AG08396 (cell line): ENCODE results near the gene RHOU.

Source experiments
- DNase-seq: peaks from one replicate; pipeline ENCODE4 v3.0.0; 2012; ENCODE audit warnings: low spot score, mixed read lengths

Gene RHOU

DNA sequence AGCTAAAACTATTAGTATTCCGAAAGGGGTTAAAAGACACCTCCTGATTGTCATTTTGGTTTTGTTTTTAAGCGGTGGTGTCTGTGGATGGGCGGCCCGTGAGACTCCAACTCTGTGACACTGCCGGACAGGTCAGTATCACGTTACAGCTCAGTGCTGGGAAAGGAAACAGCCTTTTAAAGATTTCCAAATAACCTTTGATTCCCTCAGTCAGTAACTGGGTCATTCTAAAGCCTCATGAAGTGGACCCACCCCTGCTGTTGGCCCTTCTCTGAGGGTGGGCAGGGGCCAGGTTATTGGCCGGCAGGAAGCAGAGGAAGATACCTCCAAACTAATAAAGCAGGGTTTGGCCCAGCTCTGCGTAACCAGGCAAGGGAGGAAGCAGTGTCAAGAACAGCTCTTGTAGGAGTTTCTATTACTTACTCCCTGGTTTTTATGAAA, 2.3 kb downstream of the RHOU start:
- no peak for DNase-seq

DNA sequence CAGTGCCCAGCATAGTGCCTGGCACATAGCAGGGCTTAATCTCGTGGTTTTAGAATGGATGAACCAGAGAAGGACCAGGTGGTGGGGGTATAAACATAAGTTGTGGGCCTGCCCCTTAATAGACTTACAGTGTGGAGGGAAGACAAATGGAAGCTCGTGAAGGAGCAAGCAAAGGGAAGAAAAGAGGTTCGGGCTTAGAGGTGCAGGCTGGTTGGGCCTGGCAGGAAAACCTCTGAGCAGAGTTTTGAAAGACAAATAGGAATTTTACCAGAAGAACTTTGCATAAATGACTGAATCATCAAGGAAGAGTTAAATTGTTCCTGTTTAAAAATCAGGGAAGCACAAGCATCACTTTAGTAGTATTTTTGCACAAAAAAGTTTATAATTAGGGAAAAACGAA, 4.5 kb downstream of the RHOU start:
- no peak for DNase-seq

- no peak for DNase-seq
These were observed 5.5 kb downstream of the RHOU start for GRCh38 chr1:228740543-228741317.

- no peak for DNase-seq
These were observed 7.1 kb downstream of the RHOU start for GRCh38 chr1:228742281-228742860.

GRCh38 chr1:228743405-228743804, 8.1 kb downstream of the RHOU start:
- no peak for DNase-seq

- DNase-seq, result no peak
These were observed 9.1 kb downstream of the RHOU start for GRCh38 chr1:228744356-228744755.

DNA sequence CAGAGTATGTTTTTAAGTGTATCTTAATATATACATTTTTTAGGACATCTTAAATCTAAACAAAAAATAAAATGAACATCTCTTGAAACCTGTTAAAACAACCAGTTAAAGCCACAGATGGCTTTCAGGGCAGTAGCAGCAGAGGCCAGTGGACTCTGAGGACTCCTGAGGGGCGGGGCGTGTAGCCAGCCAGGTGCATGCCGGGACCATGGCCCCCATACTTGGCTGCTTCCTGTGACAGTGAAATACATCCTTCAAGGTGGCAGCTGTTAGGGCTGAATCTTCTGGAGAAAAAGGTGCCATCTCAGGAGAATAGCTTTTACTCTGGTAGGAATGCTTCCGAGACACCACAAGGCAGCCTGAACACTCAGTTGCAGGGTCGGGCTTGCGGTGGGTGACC, 9.6 kb downstream of the RHOU start:
- no peak for DNase-seq

GRCh38 chr1:228745497-228745896, 10.2 kb downstream of the RHOU start:
- DNase-seq, result no peak

GRCh38 chr1:228747301-228747935, 12.1 kb downstream of the RHOU start:
- no peak for DNase-seq

GRCh38 chr1:228748029-228748428, 12.8 kb downstream of the RHOU start:
- DNase-seq, result no peak

DNA sequence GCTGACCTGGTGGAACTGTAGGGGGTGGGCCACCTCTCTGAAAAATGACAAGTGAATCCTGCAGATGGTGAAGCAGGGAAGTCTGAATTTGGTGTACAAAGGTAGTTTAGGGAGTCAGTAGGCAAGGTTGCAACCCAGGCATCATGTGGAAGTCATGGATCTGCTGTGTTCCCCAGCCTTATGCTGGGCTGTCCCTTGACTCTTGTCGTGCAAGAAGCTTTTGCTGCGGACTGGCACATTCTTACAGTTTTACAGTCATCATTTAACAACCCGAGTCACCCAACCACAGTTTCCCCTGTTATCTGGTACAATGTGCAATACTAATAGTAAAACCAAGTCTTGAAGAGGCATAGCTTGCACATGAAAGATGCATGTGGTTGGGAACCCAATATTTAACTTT, 13.2 kb downstream of the RHOU start:
- no peak for DNase-seq

GRCh38 chr1:228749765-228750164, 14.5 kb downstream of the RHOU start:
- no peak for DNase-seq

DNA sequence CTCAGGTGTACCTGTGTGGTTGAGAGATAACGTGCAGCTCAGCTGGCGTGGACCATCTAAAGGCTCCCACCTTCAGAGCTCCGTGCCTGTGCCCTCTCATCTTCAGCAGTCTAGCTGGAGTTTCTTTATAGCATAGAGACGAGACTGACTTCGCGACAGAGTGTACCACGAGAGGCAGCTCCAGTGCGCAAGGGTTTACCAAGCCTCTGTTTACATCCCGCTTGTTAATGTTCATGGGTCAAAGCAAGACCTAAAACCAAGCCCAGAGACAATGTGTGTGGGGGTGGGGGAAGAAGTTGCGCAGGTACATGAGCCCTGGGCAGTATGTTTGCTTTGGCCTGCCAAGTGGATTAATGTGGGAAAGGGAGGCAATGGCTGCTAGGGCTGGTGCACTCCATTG, 15.6 kb downstream of the RHOU start:
- DNase-seq, result no peak

DNA sequence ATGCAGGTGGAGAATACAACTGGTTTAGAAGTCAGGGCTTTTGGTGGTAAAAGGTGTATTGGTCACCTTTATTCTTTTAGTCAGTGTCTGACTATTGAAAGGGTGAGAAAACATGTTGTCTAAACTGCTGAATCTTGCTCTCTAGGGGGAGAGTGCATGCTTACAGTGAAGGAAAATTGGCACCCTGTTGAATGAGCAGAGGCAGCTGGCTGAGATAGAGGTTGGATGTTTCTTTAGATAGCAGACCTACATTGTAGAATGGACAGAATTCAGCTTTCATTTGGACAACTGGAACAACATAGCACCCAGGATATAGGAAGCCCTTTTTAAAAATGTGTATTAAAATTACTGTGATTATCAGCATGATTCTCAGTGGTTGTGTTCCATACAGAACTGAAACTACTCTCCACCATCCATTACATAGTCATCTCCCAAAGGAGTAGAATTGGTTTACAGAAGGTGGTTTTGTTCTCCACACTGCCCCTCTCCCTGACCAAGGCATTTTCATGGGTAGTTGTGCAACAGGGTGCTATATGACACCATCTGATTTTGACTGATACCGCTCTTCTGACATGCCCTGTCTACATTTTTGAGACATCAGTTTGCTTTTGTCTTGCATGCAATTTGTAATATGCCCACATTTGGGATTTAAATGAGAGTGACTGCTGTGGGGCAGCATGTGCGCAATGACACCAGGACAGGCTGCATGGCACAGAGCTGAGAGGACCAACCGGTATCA, 16.2 kb downstream of the RHOU start:
- DNase-seq, result no peak

DNA sequence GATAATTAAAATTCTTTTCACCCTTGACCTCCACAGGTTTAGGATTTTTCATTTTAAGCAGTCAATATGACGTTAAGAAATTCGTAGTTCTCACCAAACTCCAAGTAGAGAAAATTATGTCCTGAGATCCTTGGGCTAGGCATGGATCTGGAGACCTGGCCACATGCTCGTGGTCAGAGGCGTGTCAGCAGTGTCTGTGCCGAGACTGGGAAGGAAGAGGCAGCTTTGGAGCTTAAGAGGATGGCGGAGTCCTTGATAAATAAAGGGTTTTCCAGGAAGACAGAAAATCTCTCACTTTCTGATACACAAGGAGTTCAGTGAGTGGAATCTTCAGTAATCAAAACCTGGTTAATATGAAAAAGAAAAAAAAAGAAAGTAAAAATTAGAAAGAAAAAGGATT, 17.0 kb downstream of the RHOU start:
- DNase-seq, result no peak

GRCh38 chr1:228752675-228753265, 17.5 kb downstream of the RHOU start:
- DNase-seq, result no peak

GRCh38 chr1:228753287-228753686, 18.0 kb downstream of the RHOU start:
- no peak for DNase-seq

GRCh38 chr1:228753786-228754360, 18.6 kb downstream of the RHOU start:
- no peak for DNase-seq

- no peak for DNase-seq
These were observed 19.5 kb downstream of the RHOU start for GRCh38 chr1:228754646-228755268.

DNA sequence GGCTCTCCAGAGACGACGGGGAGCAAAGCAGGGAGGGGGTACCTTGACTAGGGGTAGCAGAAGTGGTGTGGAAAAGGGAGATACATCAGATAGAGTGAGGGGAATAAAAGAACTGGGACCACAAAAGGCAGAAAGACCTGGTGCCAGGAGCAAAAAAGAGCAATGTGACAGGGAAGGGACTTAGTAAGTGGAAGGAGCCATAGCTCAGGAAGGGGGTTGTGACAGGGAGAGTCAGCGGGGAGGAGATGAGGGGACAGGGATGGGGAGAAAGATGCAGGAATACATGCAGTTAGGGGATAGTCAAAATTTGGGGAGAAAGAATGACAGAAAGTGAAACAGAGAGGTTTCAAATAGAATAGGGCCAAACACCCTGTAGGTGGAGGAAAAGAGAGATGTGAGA, 20.5 kb downstream of the RHOU start:
- no peak for DNase-seq

- DNase-seq, result no peak
These were observed 21.2 kb downstream of the RHOU start for GRCh38 chr1:228756457-228756856.

DNA sequence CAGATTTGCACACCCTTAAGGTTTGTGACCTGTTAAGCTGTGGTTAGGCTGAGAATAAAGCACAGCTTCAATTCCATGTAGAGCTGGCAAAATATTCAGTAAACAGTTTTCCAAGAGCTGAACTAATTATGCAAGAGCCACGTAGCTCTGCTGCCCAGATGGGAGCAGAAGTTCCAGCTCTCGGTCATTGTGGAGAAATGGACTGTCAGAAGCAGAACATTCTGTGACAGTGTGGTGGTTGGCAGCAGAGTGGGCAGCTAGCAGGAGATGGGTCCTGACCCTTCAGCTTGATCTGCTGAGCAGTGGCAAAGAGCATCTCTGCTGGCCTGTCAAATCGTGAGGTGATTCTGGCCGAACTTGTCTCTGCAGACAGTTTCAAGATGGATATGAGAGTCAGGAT, 23.2 kb downstream of the RHOU start:
- DNase-seq, result no peak
